Measurements from ENCODE around the gene CC2D2A. TPM values are rescaled to one million over a fixed set of nuclear protein-coding genes. Genes with fewer than 3 reads are reported as not detected.

Gene CC2D2A
- total RNA-seq, 1 donor from 2014 or later = 14.0 TPM

GRCh38 chr4:15488658-15489470 is 19.2 kb downstream of the CC2D2A start:
- Histone ChIP-seq H4K20me1 (ENCODE audit: insufficient read depth, low read length) (no peaks in the 10 kb centered on the region), H3K27me3 (ENCODE audit: insufficient read depth, low read length) (no peaks in the 10 kb centered on the region), H3K9me3 (ENCODE audit: insufficient read depth, low read depth, low read length) (no peaks in the 10 kb centered on the region), H3K79me2 (ENCODE audit: insufficient read depth, low read length) (peaks cover 20% of the 10 kb centered on the region), H3K27ac (ENCODE audit: low read depth, low read length) (no peak overlapping the region), H2AFZ (ENCODE audit: low read depth, low read length) (no peak overlapping the region), H3K4me1 (ENCODE audit: insufficient read depth, low read length) (no peaks in the 10 kb centered on the region), H3K4me3 (ENCODE audit: insufficient read depth, low read depth, low read length) (no peak overlapping the region), H3K9ac (ENCODE audit: low read length) (no peak overlapping the region), H3K36me3 (ENCODE audit: insufficient read depth, low read length) (no peaks in the 10 kb centered on the region), H3K4me2 (ENCODE audit: low read length) (no peak overlapping the region)
- Mint-ChIP-seq H3K4me1 (ENCODE audit: low read depth, unreplicated experiment) (peaks cover 7% of the 10 kb centered on the region), H3K27ac (ENCODE audit: unreplicated experiment) (no peak overlapping the region), H3K36me3 (ENCODE audit: low read depth, unreplicated experiment) (peaks cover 40% of the 10 kb centered on the region), H3K4me3 (ENCODE audit: unreplicated experiment) (no peak overlapping the region), H3K27me3 (ENCODE audit: low read depth, unreplicated experiment) (no peaks in the 10 kb centered on the region), H3K9me3 (ENCODE audit: unreplicated experiment) (peaks cover 18% of the 10 kb centered on the region)
- peak; percentile 74 for DNase-seq (ENCODE audit: low read depth)
- no peak for FAIRE-seq
- TF ChIP-seq EZH2 (IDR thresholded peaks at IDR 0.05; ENCODE audit: insufficient read depth, low read length) (no peak), CTCF (IDR thresholded peaks at IDR 0.05; ENCODE audit: insufficient read depth, low read depth, low read length) (no peak)

DNA sequence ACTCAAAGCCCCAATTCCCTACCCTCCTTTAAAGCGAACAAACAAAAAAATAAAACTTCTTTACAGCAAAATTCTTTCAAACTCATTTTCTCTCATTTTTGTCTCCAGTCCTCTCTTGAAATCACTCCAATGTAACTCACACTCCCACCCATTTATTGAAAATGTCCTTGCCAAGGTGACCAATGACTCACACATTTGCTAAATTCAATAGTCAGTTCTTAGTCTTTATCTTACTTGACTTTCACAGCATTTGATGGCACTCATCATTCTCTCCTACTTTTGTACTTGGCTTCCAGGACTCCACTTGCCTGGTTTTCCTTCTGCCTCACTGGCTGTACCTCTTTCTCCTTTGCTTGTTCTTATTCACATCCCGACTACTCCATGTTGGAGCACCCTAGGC is 19.9 kb downstream of the CC2D2A start:
- H3K27ac ChIP-seq (ENCODE audit: low read depth, low read length) = no peak overlapping the region
- H3K4me1 ChIP-seq (ENCODE audit: insufficient read depth, low read length) = no peaks in the 10 kb centered on the region
- Mint-ChIP-seq H3K27me3 (ENCODE audit: low read depth, unreplicated experiment) (no peaks in the 10 kb centered on the region), H3K4me3 (ENCODE audit: unreplicated experiment) (no peak overlapping the region), H3K4me1 (ENCODE audit: low read depth, unreplicated experiment) (peaks cover 7% of the 10 kb centered on the region), H3K27ac (ENCODE audit: unreplicated experiment) (no peak overlapping the region), H3K36me3 (ENCODE audit: low read depth, unreplicated experiment) (peaks cover 35% of the 10 kb centered on the region), H3K9me3 (ENCODE audit: unreplicated experiment) (peaks cover 12% of the 10 kb centered on the region)
- TF ChIP-seq EZH2 (IDR thresholded peaks at IDR 0.05; ENCODE audit: insufficient read depth, low read length) = no peak
- no peak for TF ChIP-seq CTCF (IDR thresholded peaks at IDR 0.05; ENCODE audit: insufficient read depth, low read depth, low read length)
- FAIRE-seq (no peak), DNase-seq (ENCODE audit: low read depth) (peak; percentile 5)
- no peaks in the 10 kb centered on the region for H3K9me3 ChIP-seq (ENCODE audit: insufficient read depth, low read depth, low read length)
- peaks cover 20% of the 10 kb centered on the region for H3K79me2 ChIP-seq (ENCODE audit: insufficient read depth, low read length)
- H2AFZ ChIP-seq (ENCODE audit: low read depth, low read length) = no peak overlapping the region
- no peak overlapping the region for H3K9ac ChIP-seq (ENCODE audit: low read length)
- no peaks in the 10 kb centered on the region for H4K20me1 ChIP-seq (ENCODE audit: insufficient read depth, low read length)
- no peaks in the 10 kb centered on the region for H3K36me3 ChIP-seq (ENCODE audit: insufficient read depth, low read length)
- no peaks in the 10 kb centered on the region for H3K27me3 ChIP-seq (ENCODE audit: insufficient read depth, low read length)
- H3K4me2 ChIP-seq (ENCODE audit: low read length) = no peak overlapping the region
- no peak overlapping the region for H3K4me3 ChIP-seq (ENCODE audit: insufficient read depth, low read depth, low read length)

GRCh38 chr4:15493411-15493810 is 23.7 kb downstream of the CC2D2A start:
- peaks cover 7% of the 10 kb centered on the region for H3K4me1 Mint-ChIP-seq (ENCODE audit: low read depth, unreplicated experiment)
- H2AFZ ChIP-seq (ENCODE audit: low read depth, low read length) = no peak overlapping the region

More at GRCh38 chr4:15493411-15493810, 23.7 kb downstream of the CC2D2A start:
- peaks cover 17% of the 10 kb centered on the region for H3K36me3 Mint-ChIP-seq (ENCODE audit: low read depth, unreplicated experiment)
- Histone ChIP-seq H3K4me3 (ENCODE audit: insufficient read depth, low read depth, low read length) (no peak overlapping the region), H4K20me1 (ENCODE audit: insufficient read depth, low read length) (no peaks in the 10 kb centered on the region), H3K27me3 (ENCODE audit: insufficient read depth, low read length) (no peaks in the 10 kb centered on the region), H3K79me2 (ENCODE audit: insufficient read depth, low read length) (peaks cover 9% of the 10 kb centered on the region), H3K9me3 (ENCODE audit: insufficient read depth, low read depth, low read length) (peaks cover 3% of the 10 kb centered on the region), H3K36me3 (ENCODE audit: insufficient read depth, low read length) (no peaks in the 10 kb centered on the region), H3K4me1 (ENCODE audit: insufficient read depth, low read length) (no peaks in the 10 kb centered on the region), H3K4me2 (ENCODE audit: low read length) (no peak overlapping the region), H3K9ac (ENCODE audit: low read length) (no peak overlapping the region), H3K27ac (ENCODE audit: low read depth, low read length) (no peak overlapping the region)
- no peak for TF ChIP-seq CTCF (IDR thresholded peaks at IDR 0.05; ENCODE audit: insufficient read depth, low read depth, low read length)
- no peak for TF ChIP-seq EZH2 (IDR thresholded peaks at IDR 0.05; ENCODE audit: insufficient read depth, low read length)
- DNase-seq (ENCODE audit: low read depth) (no peak), FAIRE-seq (no peak)
- no peak overlapping the region for H3K4me3 Mint-ChIP-seq (ENCODE audit: unreplicated experiment)
- H3K27ac Mint-ChIP-seq (ENCODE audit: unreplicated experiment) = no peak overlapping the region
- H3K9me3 Mint-ChIP-seq (ENCODE audit: unreplicated experiment) = peaks cover 5% of the 10 kb centered on the region
- no peaks in the 10 kb centered on the region for H3K27me3 Mint-ChIP-seq (ENCODE audit: low read depth, unreplicated experiment)

Measured in astrocyte (in vitro differentiated cells and primary cell).